D341Med (cell line): ENCODE data around the gene ATP2A3.
"Not testable (repeated sequence)": the region's sequence is repeated elsewhere in the genome, so short reads cannot be mapped to it uniquely, and the experiment has no call there.

ENCODE experiments used
- DNase-seq: peaks from one replicate; pipeline ENCODE4 v3.0.0; 2012; ENCODE audit warnings: low spot score

Gene ATP2A3

GRCh38 chr17:3991699-3992098 lies 27.5 kb upstream of the ATP2A3 start:
- DNase-seq = not testable (repeated sequence)

- DNase-seq = no peak
These were observed 26.3 kb upstream of the ATP2A3 start for GRCh38 chr17:3990386-3991127.

GRCh38 chr17:3989041-3989886 lies 25.0 kb upstream of the ATP2A3 start:
- DNase-seq = peak; percentile 5

GRCh38 chr17:3988297-3989040 lies 24.2 kb upstream of the ATP2A3 start:
- DNase-seq = no peak

GRCh38 chr17:3986939-3987335 lies 22.7 kb upstream of the ATP2A3 start:
- DNase-seq = peak; percentile 5

- no peak for DNase-seq
These were observed 22.2 kb upstream of the ATP2A3 start for GRCh38 chr17:3986270-3986938.

- peak; percentile 3 for DNase-seq
These were observed 21.6 kb upstream of the ATP2A3 start for GRCh38 chr17:3985846-3986245.

GRCh38 chr17:3983606-3984484 lies 19.6 kb upstream of the ATP2A3 start:
- peak; percentile 16 for DNase-seq

- peak; percentile 10 for DNase-seq
These were observed 18.3 kb upstream of the ATP2A3 start for GRCh38 chr17:3982541-3983017.

GRCh38 chr17:3982113-3982512 lies 17.9 kb upstream of the ATP2A3 start:
- peak; percentile 12 for DNase-seq

- peak; percentile 3 for DNase-seq
These were observed 17.2 kb upstream of the ATP2A3 start for GRCh38 chr17:3981455-3981854.

GRCh38 chr17:3980381-3981014 lies 16.3 kb upstream of the ATP2A3 start:
- peak; percentile 5 for DNase-seq

GRCh38 chr17:3979290-3979611 lies 15.0 kb upstream of the ATP2A3 start:
- DNase-seq = no peak

- no peak for DNase-seq
These were observed 14.4 kb upstream of the ATP2A3 start for GRCh38 chr17:3978421-3979289.

- peak; percentile 5 for DNase-seq
These were observed 13.2 kb upstream of the ATP2A3 start for GRCh38 chr17:3977387-3977786.

GRCh38 chr17:3976675-3977171 lies 12.5 kb upstream of the ATP2A3 start:
- peak; percentile 17 for DNase-seq

GRCh38 chr17:3974980-3975379 lies 10.7 kb upstream of the ATP2A3 start:
- no peak for DNase-seq

- no peak for DNase-seq
These were observed 10.0 kb upstream of the ATP2A3 start for GRCh38 chr17:3974138-3974687.
